ENCODE data around the gene CIZ1.

CIZ1 gene

GRCh38 chr9:128162215-128163026 is 29.0 kb downstream of the CIZ1 start:
- no peak for DNase-seq (ENCODE audit: low read depth in 3 of 3)

GRCh38 chr9:128161215-128161902 is 30.0 kb downstream of the CIZ1 start:
- no peak for DNase-seq (ENCODE audit: low read depth in 3 of 3)

- peak in 2 of 3 donors; percentile 33 to 53 for DNase-seq (ENCODE audit: low read depth in 3 of 3)
Measured at GRCh38 chr9:128160603-128160987, 30.8 kb downstream of the CIZ1 start.

- DNase-seq (ENCODE audit: low read depth in 3 of 3): peak; percentile 88 to 97 (median 89)
Measured at GRCh38 chr9:128159784-128160602, 31.4 kb downstream of the CIZ1 start, which contains the start of gene BBLN. Gene BBLN, plus strand, starts transcription at chr9:128160265. Its CDS starts 143 bp downstream, at chr9:128160408.

GRCh38 chr9:128159522-128159783 is 31.9 kb downstream of the CIZ1 start:
- DNase-seq (ENCODE audit: low read depth in 3 of 3): peak in 2 of 3 donors; percentile 21 to 37

- no peak for DNase-seq (ENCODE audit: low read depth in 3 of 3)
Measured at GRCh38 chr9:128155736-128156500, 35.5 kb downstream of the CIZ1 start.

GRCh38 chr9:128153947-128154695 is 37.3 kb downstream of the CIZ1 start:
- DNase-seq (ENCODE audit: low read depth in 3 of 3): no peak

GRCh38 chr9:128153060-128153946 is 38.1 kb downstream of the CIZ1 start:
- DNase-seq (ENCODE audit: low read depth in 3 of 3): no peak

GRCh38 chr9:128152133-128153059 is 39.0 kb downstream of the CIZ1 start:
- DNase-seq (ENCODE audit: low read depth in 3 of 3): no peak

GRCh38 chr9:128151309-128152132 is 39.9 kb downstream of the CIZ1 start:
- no peak for DNase-seq (ENCODE audit: low read depth in 3 of 3)

GRCh38 chr9:128150594-128151308 is 40.6 kb downstream of the CIZ1 start:
- no peak for DNase-seq (ENCODE audit: low read depth in 3 of 3)

- DNase-seq (ENCODE audit: low read depth in 3 of 3): no peak
Measured at GRCh38 chr9:128149951-128150593, 41.3 kb downstream of the CIZ1 start.

GRCh38 chr9:128149001-128149701 is 42.2 kb downstream of the CIZ1 start, which contains the start of gene LCN2:
Gene LCN2, plus strand, starts transcription at chr9:128149453. Its CDS starts 73 bp downstream, at chr9:128149526.
- no peak for DNase-seq (ENCODE audit: low read depth in 3 of 3)

GRCh38 chr9:128148509-128149000 is 42.8 kb downstream of the CIZ1 start:
- DNase-seq (ENCODE audit: low read depth in 3 of 3): no peak

GRCh38 chr9:128146591-128147120 is 44.7 kb downstream of the CIZ1 start:
- DNase-seq (ENCODE audit: low read depth in 3 of 3): no peak

GRCh38 chr9:128145951-128146351 is 45.4 kb downstream of the CIZ1 start:
- no peak for DNase-seq (ENCODE audit: low read depth in 3 of 3)
